ENCODE data around the gene SLC35E2B.
"Not testable (repeated sequence)": the region's sequence is repeated elsewhere in the genome, so short reads cannot be mapped to it uniquely, and the experiment has no call there.

The SLC35E2B gene

GRCh38 chr1:1646326-1646725 lies 46.3 kb downstream of the SLC35E2B start:
- H3K36me3 ChIP-seq (ENCODE audit: insufficient read depth, low read length); H3K9me3 ChIP-seq (replicated peaks; ENCODE audit: low read length); H3K27me3 ChIP-seq (ENCODE audit: control insufficient read depth, insufficient read depth, low read length); H3K4me1 ChIP-seq (ENCODE audit: control insufficient read depth, insufficient read depth, low read length); H3K9ac ChIP-seq (ENCODE audit: low read depth, low read length); H3K4me2 ChIP-seq (ENCODE audit: low read length); H3K4me3 ChIP-seq (ENCODE audit: low read length): not testable (repeated sequence)

GRCh38 chr1:1640711-1641461 lies 51.7 kb downstream of the SLC35E2B start:
- H3K4me3 ChIP-seq (ENCODE audit: low read length); H3K9ac ChIP-seq (ENCODE audit: low read depth, low read length); H3K4me1 ChIP-seq (ENCODE audit: control insufficient read depth, insufficient read depth, low read length); H3K27me3 ChIP-seq (ENCODE audit: control insufficient read depth, insufficient read depth, low read length); H3K4me2 ChIP-seq (ENCODE audit: low read length); H3K36me3 ChIP-seq (ENCODE audit: insufficient read depth, low read length); H3K9me3 ChIP-seq (replicated peaks; ENCODE audit: low read length): not testable (repeated sequence)

- not testable (repeated sequence) for H3K9ac ChIP-seq (ENCODE audit: low read depth, low read length); H3K4me2 ChIP-seq (ENCODE audit: low read length); H3K9me3 ChIP-seq (replicated peaks; ENCODE audit: low read length); H3K36me3 ChIP-seq (ENCODE audit: insufficient read depth, low read length); H3K27me3 ChIP-seq (ENCODE audit: control insufficient read depth, insufficient read depth, low read length); H3K4me1 ChIP-seq (ENCODE audit: control insufficient read depth, insufficient read depth, low read length); H3K4me3 ChIP-seq (ENCODE audit: low read length)
Measured at GRCh38 chr1:1640081-1640480, 52.5 kb downstream of the SLC35E2B start.

GRCh38 chr1:1639368-1639767 lies 53.2 kb downstream of the SLC35E2B start:
- H3K9ac ChIP-seq (ENCODE audit: low read depth, low read length); H3K36me3 ChIP-seq (ENCODE audit: insufficient read depth, low read length); H3K27me3 ChIP-seq (ENCODE audit: control insufficient read depth, insufficient read depth, low read length); H3K4me2 ChIP-seq (ENCODE audit: low read length); H3K9me3 ChIP-seq (replicated peaks; ENCODE audit: low read length); H3K4me3 ChIP-seq (ENCODE audit: low read length); H3K4me1 ChIP-seq (ENCODE audit: control insufficient read depth, insufficient read depth, low read length): not testable (repeated sequence)

- not testable (repeated sequence) for H3K9me3 ChIP-seq (replicated peaks; ENCODE audit: low read length); H3K9ac ChIP-seq (ENCODE audit: low read depth, low read length); H3K36me3 ChIP-seq (ENCODE audit: insufficient read depth, low read length); H3K4me2 ChIP-seq (ENCODE audit: low read length); H3K4me3 ChIP-seq (ENCODE audit: low read length); H3K4me1 ChIP-seq (ENCODE audit: control insufficient read depth, insufficient read depth, low read length); H3K27me3 ChIP-seq (ENCODE audit: control insufficient read depth, insufficient read depth, low read length)
Measured at GRCh38 chr1:1638528-1638927, 54.1 kb downstream of the SLC35E2B start.

GRCh38 chr1:1637479-1637875 lies 55.1 kb downstream of the SLC35E2B start:
- H3K27me3 ChIP-seq (ENCODE audit: control insufficient read depth, insufficient read depth, low read length); H3K4me3 ChIP-seq (ENCODE audit: low read length); H3K4me1 ChIP-seq (ENCODE audit: control insufficient read depth, insufficient read depth, low read length); H3K9me3 ChIP-seq (replicated peaks; ENCODE audit: low read length); H3K4me2 ChIP-seq (ENCODE audit: low read length); H3K36me3 ChIP-seq (ENCODE audit: insufficient read depth, low read length); H3K9ac ChIP-seq (ENCODE audit: low read depth, low read length): not testable (repeated sequence)

GRCh38 chr1:1636621-1637478 lies 55.7 kb downstream of the SLC35E2B start:
- not testable (repeated sequence) for H3K9me3 ChIP-seq (replicated peaks; ENCODE audit: low read length); H3K4me1 ChIP-seq (ENCODE audit: control insufficient read depth, insufficient read depth, low read length); H3K4me2 ChIP-seq (ENCODE audit: low read length); H3K27me3 ChIP-seq (ENCODE audit: control insufficient read depth, insufficient read depth, low read length); H3K36me3 ChIP-seq (ENCODE audit: insufficient read depth, low read length); H3K4me3 ChIP-seq (ENCODE audit: low read length); H3K9ac ChIP-seq (ENCODE audit: low read depth, low read length)

GRCh38 chr1:1634613-1635012 lies 58.0 kb downstream of the SLC35E2B start:
- not testable (repeated sequence) for H3K4me3 ChIP-seq (ENCODE audit: low read length)

GRCh38 chr1:1633409-1633808 lies 59.2 kb downstream of the SLC35E2B start:
- H3K9ac ChIP-seq (ENCODE audit: low read depth, low read length); H3K36me3 ChIP-seq (ENCODE audit: insufficient read depth, low read length); H3K4me1 ChIP-seq (ENCODE audit: control insufficient read depth, insufficient read depth, low read length); H3K9me3 ChIP-seq (replicated peaks; ENCODE audit: low read length); H3K4me2 ChIP-seq (ENCODE audit: low read length); H3K4me3 ChIP-seq (ENCODE audit: low read length); H3K27me3 ChIP-seq (ENCODE audit: control insufficient read depth, insufficient read depth, low read length): not testable (repeated sequence)

More at GRCh38 chr1:1634613-1635012, 58.0 kb downstream of the SLC35E2B start:
- H3K4me1 ChIP-seq (ENCODE audit: control insufficient read depth, insufficient read depth, low read length); H3K27me3 ChIP-seq (ENCODE audit: control insufficient read depth, insufficient read depth, low read length); H3K36me3 ChIP-seq (ENCODE audit: insufficient read depth, low read length); H3K4me2 ChIP-seq (ENCODE audit: low read length); H3K9me3 ChIP-seq (replicated peaks; ENCODE audit: low read length); H3K9ac ChIP-seq (ENCODE audit: low read depth, low read length): not testable (repeated sequence)

GRCh38 chr1:1631782-1632420 lies 60.7 kb downstream of the SLC35E2B start, which contains the start of gene MMP23B:
Gene MMP23B (plus strand): TSS chr1:1632173. CDS start chr1:1632219, 46 bp downstream.
- Histone ChIP-seq H3K9ac (ENCODE audit: low read depth, low read length) (no peak within 1 kb of the TSS), H3K9me3 (replicated peaks; ENCODE audit: low read length) (no peaks in the 10 kb centered on the region), H3K27me3 (ENCODE audit: control insufficient read depth, insufficient read depth, low read length) (peaks cover 3% of the 10 kb centered on the region), H3K4me2 (ENCODE audit: low read length) (no peak within 1 kb of the TSS), H3K36me3 (ENCODE audit: insufficient read depth, low read length) (peaks cover 2% of the 10 kb centered on the region), H3K4me1 (ENCODE audit: control insufficient read depth, insufficient read depth, low read length) (no peaks in the 10 kb centered on the region), H3K4me3 (ENCODE audit: low read length) (no peak within 1 kb of the TSS)

GRCh38 chr1:1630965-1631781 lies 61.4 kb downstream of the SLC35E2B start:
- Histone ChIP-seq H3K36me3 (ENCODE audit: insufficient read depth, low read length) (no peaks in the 10 kb centered on the region), H3K4me1 (ENCODE audit: control insufficient read depth, insufficient read depth, low read length) (no peaks in the 10 kb centered on the region), H3K9ac (ENCODE audit: low read depth, low read length) (no peak overlapping the region), H3K4me3 (ENCODE audit: low read length) (no peak overlapping the region), H3K27me3 (ENCODE audit: control insufficient read depth, insufficient read depth, low read length) (peaks cover 3% of the 10 kb centered on the region), H3K4me2 (ENCODE audit: low read length) (no peak overlapping the region), H3K9me3 (replicated peaks; ENCODE audit: low read length) (no peaks in the 10 kb centered on the region)

Measured in skeletal muscle satellite cell (primary cell).